ENCODE results near the gene SLIT3.

GRCh38 chr5:168668078-168668477 lies 632.9 kb downstream of the SLIT3 start:
- TF ChIP-seq GATA2 (IDR thresholded peaks at IDR 0.05; ENCODE audit: low read depth, low read length) (no peak), GATA3 (IDR thresholded peaks at IDR 0.05; ENCODE audit: low read depth, low read length) (no peak)

Measured in SH-SY5Y (cell line).